Osteocyte (in vitro differentiated cells): ENCODE data around the gene SLITRK6. TPM values are rescaled to one million over a fixed set of nuclear protein-coding genes. Genes with fewer than 3 reads are reported as not detected.

Experiments used
- DNase-seq: peaks from one replicate; pipeline ENCODE4 v3.0.0; 2021; ENCODE audit warnings: mixed read lengths; ENCODE audit not compliant: unreplicated experiment; ENCODE audit errors: extremely low spot score
- H3K27ac Mint-ChIP-seq: one replicate; pipeline ENCODE4 v1.8.0; 2021; ENCODE audit warnings: mild to moderate bottlenecking, mixed read lengths; ENCODE audit not compliant: unreplicated experiment
- H3K27me3 Mint-ChIP-seq: one replicate; pipeline ENCODE4 v1.8.0; 2021; ENCODE audit warnings: mixed read lengths; ENCODE audit not compliant: unreplicated experiment
- H3K36me3 Mint-ChIP-seq: one replicate; pipeline ENCODE4 v1.8.0; 2021; ENCODE audit warnings: mixed read lengths; ENCODE audit not compliant: unreplicated experiment
- H3K4me1 Mint-ChIP-seq: one replicate; pipeline ENCODE4 v1.8.0; 2021; ENCODE audit warnings: mixed read lengths; ENCODE audit not compliant: unreplicated experiment
- H3K4me3 Mint-ChIP-seq: one replicate; pipeline ENCODE4 v1.8.0; 2021; ENCODE audit warnings: mild to moderate bottlenecking, moderate library complexity, mixed read lengths; ENCODE audit not compliant: unreplicated experiment
- H3K9me3 Mint-ChIP-seq: one replicate; pipeline ENCODE4 v1.8.0; 2021; ENCODE audit warnings: mixed read lengths; ENCODE audit not compliant: unreplicated experiment
- total RNA-seq: library from RNA; stranded (reverse); gene quantifications from 2 replicates; pipeline ENCODE4 v1.2.1, GENCODE V29; 2021
- TF ChIP-seq, protein P1 (sequence below): fragments of 200-600 bp; sonication (generic); IDR thresholded peaks from 2 replicates; pipeline ENCODE4 v1.5.0; 2021; ENCODE audit warnings: antibody characterized with exemption, mild to moderate bottlenecking, moderate library complexity

Gene SLITRK6
- total RNA-seq, 1 donor from 2014 or later: 42.3 TPM

DNA sequence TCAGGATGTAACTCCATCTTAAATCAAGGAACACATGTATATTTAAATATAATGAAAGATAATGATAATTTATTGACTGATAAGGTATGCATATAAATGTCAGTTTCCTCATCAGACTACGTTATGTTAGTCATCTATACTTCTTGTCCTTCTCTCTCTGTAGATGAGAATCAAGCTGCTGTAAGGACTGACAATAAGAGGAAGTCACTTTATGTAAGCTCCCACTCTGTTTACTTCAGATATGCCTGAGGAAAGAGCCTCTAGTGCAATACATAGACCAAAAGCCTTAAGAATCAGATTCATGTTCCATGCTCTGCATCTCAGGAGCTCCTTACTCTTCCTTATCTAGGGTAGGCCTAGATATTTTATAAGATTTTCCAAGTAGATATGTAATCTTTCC lies 9.6 kb upstream of the SLITRK6 start:
- Mint-ChIP-seq H3K36me3 (no peaks in the 10 kb centered on the region), H3K4me3 (no peak overlapping the region), H3K27me3 (peaks cover 2% of the 10 kb centered on the region), H3K27ac (no peak overlapping the region), H3K9me3 (peaks cover 6% of the 10 kb centered on the region), H3K4me1 (peaks cover 12% of the 10 kb centered on the region)
- TF ChIP-seq, protein P1, sequence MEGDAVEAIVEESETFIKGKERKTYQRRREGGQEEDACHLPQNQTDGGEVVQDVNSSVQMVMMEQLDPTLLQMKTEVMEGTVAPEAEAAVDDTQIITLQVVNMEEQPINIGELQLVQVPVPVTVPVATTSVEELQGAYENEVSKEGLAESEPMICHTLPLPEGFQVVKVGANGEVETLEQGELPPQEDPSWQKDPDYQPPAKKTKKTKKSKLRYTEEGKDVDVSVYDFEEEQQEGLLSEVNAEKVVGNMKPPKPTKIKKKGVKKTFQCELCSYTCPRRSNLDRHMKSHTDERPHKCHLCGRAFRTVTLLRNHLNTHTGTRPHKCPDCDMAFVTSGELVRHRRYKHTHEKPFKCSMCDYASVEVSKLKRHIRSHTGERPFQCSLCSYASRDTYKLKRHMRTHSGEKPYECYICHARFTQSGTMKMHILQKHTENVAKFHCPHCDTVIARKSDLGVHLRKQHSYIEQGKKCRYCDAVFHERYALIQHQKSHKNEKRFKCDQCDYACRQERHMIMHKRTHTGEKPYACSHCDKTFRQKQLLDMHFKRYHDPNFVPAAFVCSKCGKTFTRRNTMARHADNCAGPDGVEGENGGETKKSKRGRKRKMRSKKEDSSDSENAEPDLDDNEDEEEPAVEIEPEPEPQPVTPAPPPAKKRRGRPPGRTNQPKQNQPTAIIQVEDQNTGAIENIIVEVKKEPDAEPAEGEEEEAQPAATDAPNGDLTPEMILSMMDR: no peak
- DNase-seq: no peak

DNA sequence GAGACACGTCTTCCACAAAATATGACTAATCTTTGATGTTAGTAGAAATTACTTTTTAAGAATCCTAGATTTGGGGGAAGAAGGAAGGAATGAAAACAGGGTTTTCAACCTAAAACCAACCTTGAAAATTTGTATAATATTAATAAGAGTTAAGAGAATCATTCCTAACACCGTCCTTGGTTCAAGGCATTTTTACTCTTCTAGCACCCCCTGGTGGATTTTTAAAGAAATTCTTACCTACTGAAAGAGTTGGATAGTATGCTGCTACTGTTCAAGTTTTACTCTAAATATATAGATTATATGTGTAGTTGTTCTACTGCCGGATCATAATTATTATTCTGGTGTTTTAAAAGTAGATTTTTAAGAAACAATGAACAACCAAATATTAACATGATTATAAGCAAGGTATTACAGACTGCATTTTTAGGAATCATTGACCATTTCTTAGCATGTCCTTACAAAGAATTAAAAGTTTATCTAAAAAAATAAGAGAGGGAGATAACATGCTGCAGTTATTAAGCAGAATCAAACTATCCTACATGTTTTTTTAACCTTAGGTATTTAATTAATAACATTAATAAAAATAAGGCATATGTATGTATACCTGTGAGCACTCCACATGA lies 7.4 kb upstream of the SLITRK6 start:
- Mint-ChIP-seq H3K27ac (no peak overlapping the region), H3K27me3 (peaks cover 2% of the 10 kb centered on the region), H3K36me3 (no peaks in the 10 kb centered on the region), H3K9me3 (peaks cover 6% of the 10 kb centered on the region), H3K4me1 (peaks cover 14% of the 10 kb centered on the region), H3K4me3 (no peak overlapping the region)
- TF ChIP-seq, protein P1: peak; percentile 81
- no peak for DNase-seq

DNA sequence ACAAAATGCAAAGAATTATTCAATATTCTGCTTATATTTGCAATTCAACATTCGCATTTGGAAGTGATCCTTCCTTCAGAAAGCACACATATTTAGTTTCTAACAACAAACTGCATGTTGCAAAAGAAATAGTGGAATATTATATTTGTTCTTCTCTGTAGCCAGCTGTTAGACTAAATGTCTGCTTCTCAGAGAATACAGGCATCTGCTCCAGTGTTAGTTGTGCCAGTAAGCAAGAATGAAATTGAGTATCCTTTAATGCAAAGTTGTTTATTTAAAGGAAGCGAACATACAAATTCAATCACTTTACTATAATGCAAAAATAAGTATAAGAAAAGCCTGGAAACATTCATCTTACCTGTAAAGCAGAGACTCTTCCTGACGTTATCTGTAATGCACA lies 663 bp downstream of the SLITRK6 start:
- Mint-ChIP-seq H3K4me3 (peak overlapping the region; percentile 77), H3K9me3 (peaks cover 11% of the 10 kb centered on the region), H3K27ac (no peak overlapping the region), H3K4me1 (peaks cover 14% of the 10 kb centered on the region), H3K36me3 (peaks cover 16% of the 10 kb centered on the region), H3K27me3 (no peaks in the 10 kb centered on the region)
- DNase-seq: no peak
- TF ChIP-seq, protein P1: no peak

DNA sequence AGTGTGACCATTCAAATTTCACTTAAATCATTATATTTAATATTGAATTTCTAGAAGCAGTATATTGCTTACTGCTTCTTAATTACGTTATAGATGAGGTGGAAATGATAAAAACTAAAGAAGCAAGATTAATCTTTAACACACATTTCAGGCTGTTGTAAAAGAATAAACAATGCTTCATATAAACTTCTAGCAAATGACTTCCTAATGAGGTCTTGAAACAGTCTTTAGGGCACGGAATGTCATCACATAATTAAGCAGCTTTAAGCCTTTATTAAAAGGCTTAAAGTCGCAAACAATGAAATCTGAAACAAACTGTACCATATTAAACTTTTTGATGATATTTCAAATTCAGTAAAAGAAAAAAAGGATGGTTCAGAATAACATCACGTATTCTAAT lies 1.9 kb downstream of the SLITRK6 start:
- peaks cover 11% of the 10 kb centered on the region for H3K9me3 Mint-ChIP-seq
- H3K27ac Mint-ChIP-seq: no peak overlapping the region
- peaks cover 21% of the 10 kb centered on the region for H3K36me3 Mint-ChIP-seq
- peaks cover 14% of the 10 kb centered on the region for H3K4me1 Mint-ChIP-seq
- H3K27me3 Mint-ChIP-seq: no peaks in the 10 kb centered on the region
- H3K4me3 Mint-ChIP-seq: peak overlapping the region; percentile 65
- TF ChIP-seq, protein P1: no peak
- no peak for DNase-seq

DNA sequence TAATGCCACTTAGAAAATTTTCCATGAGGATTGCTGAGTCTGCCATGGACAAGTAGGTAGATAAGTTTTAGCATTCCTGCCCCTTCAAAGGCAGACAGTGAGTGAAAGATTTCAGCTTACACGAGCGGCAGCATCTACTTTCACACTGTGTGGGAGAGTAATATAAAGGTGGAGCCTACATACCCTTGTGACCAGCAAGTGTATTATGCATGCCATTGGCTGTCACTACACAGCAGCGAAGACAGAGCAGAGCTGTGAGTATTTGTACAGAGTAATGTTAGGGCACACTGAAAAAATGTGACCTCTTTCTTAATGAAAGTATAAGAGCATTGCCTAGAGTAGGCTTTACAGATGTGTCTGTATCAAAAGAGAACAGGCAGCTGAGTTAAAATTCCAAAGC lies 14.0 kb downstream of the SLITRK6 start:
- Mint-ChIP-seq H3K4me1 (no peaks in the 10 kb centered on the region), H3K36me3 (no peaks in the 10 kb centered on the region), H3K27ac (no peak overlapping the region), H3K4me3 (no peak overlapping the region), H3K27me3 (no peaks in the 10 kb centered on the region), H3K9me3 (no peaks in the 10 kb centered on the region)
- TF ChIP-seq, protein P1: no peak
- no peak for DNase-seq
